RWPE1 (cell line): ENCODE results near the gene THADA.
A peak's percentile ranks its signal among the peaks of the same experiment; 100 is the strongest.

Experiments
- CTCF ChIA-PET: fragments of 350-600 bp; sonication (Branson Sonifier 250); formaldehyde crosslinking; extraction: SDS; loops from one replicate; lab custom pipeline; 2021; lab: Yijun Ruan, JAX
- POLR2A ChIA-PET: fragments of 400-600 bp; formaldehyde crosslinking; extraction: SDS; loops from one replicate; lab custom pipeline; 2020; ENCODE audit warnings: antibody characterized with exemption; ENCODE audit not compliant: low non-redundant PET; lab: Yijun Ruan, JAX
- DNase-seq: peaks from one replicate; pipeline ENCODE4 v3.0.0; 2012; ENCODE audit warnings: low spot score
- H3K27ac ChIP-seq: fragments of 450-650 bp; 2 replicates; pipeline ENCODE4 v1.5.1; 2017
- CTCF ChIP-seq: fragments of 450-650 bp; conservative IDR thresholded peaks from 2 replicates; pipeline ENCODE4 v1.5.1; 2017; ENCODE audit warnings: low read depth, mild to moderate bottlenecking

The THADA gene

DNA sequence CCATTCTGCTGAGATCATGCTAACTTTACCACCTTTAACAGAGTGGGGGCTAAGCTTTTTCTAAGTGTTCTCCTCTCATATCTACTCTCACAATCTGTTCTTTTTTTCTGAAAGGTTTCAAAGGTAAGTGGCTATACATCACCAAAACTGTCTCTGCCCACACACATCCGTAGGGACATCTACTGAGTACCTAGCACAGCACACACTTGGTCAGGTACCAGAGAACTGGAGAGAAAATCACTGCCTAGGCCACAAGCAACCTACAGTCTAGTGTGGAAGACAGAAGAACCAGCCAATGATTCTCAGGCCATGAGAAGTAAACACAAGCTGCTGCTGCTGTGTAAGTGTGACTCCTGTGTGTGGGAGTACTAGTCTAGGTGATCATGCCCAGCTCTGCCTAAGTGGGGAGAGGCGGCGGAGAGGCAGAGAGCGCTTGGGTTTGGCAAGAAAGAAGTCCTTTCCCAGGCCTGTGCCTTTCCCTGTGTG, 193.3 kb downstream of the THADA start:
- ChIA-PET CTCF (no interaction called here), POLR2A (no interaction called here)
- no peak for TF ChIP-seq CTCF
- no peak for DNase-seq
- H3K27ac ChIP-seq = no peak overlapping the region

- no peak for TF ChIP-seq CTCF
- no peak for DNase-seq
- CTCF ChIA-PET = no interaction called here
- H3K27ac ChIP-seq = no peak overlapping the region
- POLR2A ChIA-PET = no interaction called here
Measured at GRCh38 chr2:43402002-43402401, 193.8 kb downstream of the THADA start.

GRCh38 chr2:43400508-43400907, 195.3 kb downstream of the THADA start:
- no peak overlapping the region for H3K27ac ChIP-seq
- no peak for DNase-seq
- ChIA-PET CTCF (no interaction called here), POLR2A (no interaction called here)
- no peak for TF ChIP-seq CTCF

DNA sequence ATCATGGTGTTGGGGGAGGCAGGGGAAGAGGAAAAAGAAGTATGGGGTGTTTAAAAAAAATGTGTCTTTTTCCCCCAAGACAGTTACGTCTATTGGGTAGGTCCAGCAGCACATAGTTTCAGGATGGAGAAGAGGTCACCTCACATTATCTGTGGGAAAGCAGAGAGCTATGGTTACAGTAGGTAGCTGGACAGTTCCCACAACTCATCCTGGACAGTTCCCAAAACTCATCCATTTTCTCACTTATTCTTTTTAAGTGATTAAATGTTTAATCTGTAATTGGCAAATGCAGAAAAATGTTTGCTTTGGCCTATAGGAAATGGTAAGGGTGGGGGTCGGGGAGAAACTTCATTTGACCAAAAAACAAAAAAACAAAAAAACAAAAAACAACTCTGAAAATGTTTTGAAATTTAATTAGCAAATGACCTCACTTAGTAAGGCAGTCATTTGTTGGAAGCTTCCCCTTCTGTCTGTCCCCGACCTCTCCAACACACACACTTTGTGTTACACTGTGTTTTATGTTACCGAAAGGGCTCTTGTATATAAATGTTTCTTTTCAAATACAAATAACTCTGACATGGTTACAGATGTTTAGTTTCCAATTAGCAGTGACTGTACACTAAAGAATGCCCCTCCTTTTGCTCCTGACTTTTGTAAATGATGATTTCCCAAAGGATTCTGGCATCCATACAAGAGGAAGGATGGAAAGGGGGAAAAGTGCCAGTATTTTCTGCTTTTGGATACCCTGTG, 196.1 kb downstream of the THADA start:
- ChIA-PET POLR2A (no interaction called here), CTCF (no interaction called here)
- peak; percentile 13 for DNase-seq
- H3K27ac ChIP-seq = no peak overlapping the region
- no peak for TF ChIP-seq CTCF

GRCh38 chr2:43399098-43399497, 196.7 kb downstream of the THADA start:
- ChIA-PET CTCF (no interaction called here), POLR2A (no interaction called here)
- no peak for DNase-seq
- no peak overlapping the region for H3K27ac ChIP-seq
- TF ChIP-seq CTCF = no peak

DNA sequence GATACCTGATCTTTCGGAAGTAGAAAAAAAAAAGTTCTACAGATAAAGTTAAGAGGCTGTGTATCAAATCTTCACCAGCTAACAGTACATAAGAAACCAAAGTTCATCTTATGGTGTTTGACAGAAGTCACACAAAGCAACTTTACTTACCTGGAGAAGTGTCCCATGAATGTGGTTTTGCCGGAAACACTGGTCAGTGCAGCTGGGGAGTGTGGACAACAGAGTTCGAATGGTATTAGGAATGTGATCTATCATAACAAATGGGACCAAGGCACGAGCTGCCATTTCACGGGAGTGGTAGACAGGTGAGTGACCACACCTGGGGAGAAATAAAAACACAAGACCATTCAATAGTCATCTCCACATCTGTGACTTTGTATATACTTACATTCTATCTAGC, 198.0 kb downstream of the THADA start:
- ChIA-PET CTCF (interaction anchor here (0.6 kb wide), 1 partner anchor 1292 kb away, joined by 3 read pairs; no protein-coding TSS in a partner anchor), POLR2A (no interaction called here)
- no peak for DNase-seq
- H3K27ac ChIP-seq = no peak overlapping the region
- no peak for TF ChIP-seq CTCF
